Measurements from ENCODE around the gene TRPV4. TPM values are rescaled to one million over a fixed set of nuclear protein-coding genes. Genes with fewer than 3 reads are reported as not detected.

Gene TRPV4
- total RNA-seq, 1 donor from 2014 or later, result 2.1 TPM

DNA sequence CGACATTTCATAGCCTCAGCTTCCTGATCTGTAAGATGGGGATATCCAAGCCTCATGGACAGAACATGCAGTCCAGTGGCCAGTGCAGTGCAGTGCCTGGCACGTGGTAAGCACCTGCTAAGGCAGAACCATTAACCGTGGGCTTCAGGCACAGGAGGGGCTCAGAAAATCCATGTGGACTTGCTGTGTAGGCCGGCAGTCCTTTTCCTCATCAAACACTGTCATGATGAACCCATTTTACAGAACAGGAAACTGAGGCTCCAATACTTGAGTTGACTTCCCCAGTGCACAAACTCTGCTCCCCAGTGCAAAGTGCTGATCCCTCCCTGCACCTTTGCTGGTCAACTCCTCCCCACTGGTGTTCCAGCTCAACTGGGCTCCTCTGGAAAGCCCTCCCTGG lies 18.0 kb downstream of the TRPV4 start:
- no peak for DNase-seq (ENCODE audit: extremely low spot score, unreplicated experiment)
- no peak overlapping the region for H3K27ac Mint-ChIP-seq
- H3K36me3 Mint-ChIP-seq, result no peaks in the 10 kb centered on the region
- peaks cover 3% of the 10 kb centered on the region for H3K27me3 Mint-ChIP-seq
- no peak for TF ChIP-seq CTCF (conservative IDR thresholded peaks at IDR 0.05)
- peaks cover 4% of the 10 kb centered on the region for H3K4me1 Mint-ChIP-seq (ENCODE audit: unreplicated experiment)
- no peaks in the 10 kb centered on the region for H3K9me3 Mint-ChIP-seq
- H3K4me3 Mint-ChIP-seq, result no peak overlapping the region

DNA sequence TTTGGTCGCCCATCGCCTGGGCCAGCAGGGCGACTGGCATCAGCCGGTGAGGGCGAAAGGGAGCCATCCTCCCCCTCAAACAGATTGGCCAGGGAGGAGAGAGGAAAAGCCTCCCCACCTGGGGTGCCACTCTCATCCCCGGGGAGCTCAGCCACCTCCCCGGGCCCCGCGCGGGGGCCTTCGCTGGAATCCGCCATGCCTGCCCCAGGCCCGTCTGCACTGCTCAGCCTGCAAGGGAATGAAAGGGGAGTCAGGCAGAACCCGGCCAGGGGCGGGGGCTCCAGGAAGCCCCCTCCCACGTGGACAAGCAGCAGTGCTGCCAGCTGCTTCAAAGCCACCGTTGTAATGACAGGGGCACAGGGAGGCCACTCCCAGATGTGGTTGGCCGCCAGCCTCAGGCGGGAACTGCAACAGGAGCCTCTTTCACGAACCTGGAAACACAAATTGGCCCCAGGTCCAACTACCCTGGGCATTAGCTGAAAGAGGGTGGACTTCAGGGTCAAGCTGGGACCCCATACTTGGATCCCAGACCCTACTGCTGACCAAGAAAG lies 18.5 kb downstream of the TRPV4 start:
- Mint-ChIP-seq H3K4me3 (no peak overlapping the region), H3K9me3 (no peaks in the 10 kb centered on the region), H3K4me1 (ENCODE audit: unreplicated experiment) (peaks cover 4% of the 10 kb centered on the region), H3K27me3 (peaks cover 3% of the 10 kb centered on the region), H3K27ac (no peak overlapping the region), H3K36me3 (no peaks in the 10 kb centered on the region)
- TF ChIP-seq CTCF (conservative IDR thresholded peaks at IDR 0.05), result no peak
- DNase-seq (ENCODE audit: extremely low spot score, unreplicated experiment), result no peak

DNA sequence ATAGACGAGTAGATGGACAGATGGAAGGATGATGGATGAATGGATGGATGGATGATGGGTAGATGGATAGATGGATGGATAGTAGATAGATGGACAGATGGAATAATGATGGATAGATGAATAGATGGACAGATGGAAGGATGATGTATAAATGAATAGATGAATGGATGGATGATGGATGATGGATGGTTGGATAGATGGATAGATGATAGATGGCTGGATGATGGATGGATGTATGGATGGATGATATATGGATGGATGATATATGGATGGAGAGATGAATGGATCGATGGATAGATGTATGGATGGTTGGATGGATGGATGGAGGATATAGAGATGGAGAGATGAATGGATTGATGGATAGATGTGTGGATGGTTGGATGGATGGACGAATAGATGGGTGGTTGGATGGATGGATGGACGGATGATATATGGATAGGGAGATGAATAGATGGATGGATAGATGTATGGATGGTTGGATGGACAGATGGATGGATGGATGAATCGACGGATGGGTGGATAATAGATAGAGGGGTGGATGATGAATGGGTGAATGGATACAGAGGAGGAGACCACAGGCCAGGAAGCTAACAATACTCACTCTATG lies 19.3 kb downstream of the TRPV4 start:
- Mint-ChIP-seq H3K27me3 (peaks cover 3% of the 10 kb centered on the region), H3K4me1 (ENCODE audit: unreplicated experiment) (peaks cover 4% of the 10 kb centered on the region), H3K9me3 (no peaks in the 10 kb centered on the region), H3K36me3 (no peaks in the 10 kb centered on the region), H3K27ac (no peak overlapping the region), H3K4me3 (no peak overlapping the region)
- DNase-seq (ENCODE audit: extremely low spot score, unreplicated experiment), result no peak
- no peak for TF ChIP-seq CTCF (conservative IDR thresholded peaks at IDR 0.05)

GRCh38 chr12:109811624-109811995 lies 21.6 kb downstream of the TRPV4 start:
- no peak for DNase-seq (ENCODE audit: extremely low spot score, unreplicated experiment)
- Mint-ChIP-seq H3K4me3 (no peak overlapping the region), H3K4me1 (ENCODE audit: unreplicated experiment) (no peaks in the 10 kb centered on the region), H3K27ac (no peak overlapping the region), H3K9me3 (no peaks in the 10 kb centered on the region), H3K36me3 (no peaks in the 10 kb centered on the region), H3K27me3 (no peaks in the 10 kb centered on the region)
- no peak for TF ChIP-seq CTCF (conservative IDR thresholded peaks at IDR 0.05)

DNA sequence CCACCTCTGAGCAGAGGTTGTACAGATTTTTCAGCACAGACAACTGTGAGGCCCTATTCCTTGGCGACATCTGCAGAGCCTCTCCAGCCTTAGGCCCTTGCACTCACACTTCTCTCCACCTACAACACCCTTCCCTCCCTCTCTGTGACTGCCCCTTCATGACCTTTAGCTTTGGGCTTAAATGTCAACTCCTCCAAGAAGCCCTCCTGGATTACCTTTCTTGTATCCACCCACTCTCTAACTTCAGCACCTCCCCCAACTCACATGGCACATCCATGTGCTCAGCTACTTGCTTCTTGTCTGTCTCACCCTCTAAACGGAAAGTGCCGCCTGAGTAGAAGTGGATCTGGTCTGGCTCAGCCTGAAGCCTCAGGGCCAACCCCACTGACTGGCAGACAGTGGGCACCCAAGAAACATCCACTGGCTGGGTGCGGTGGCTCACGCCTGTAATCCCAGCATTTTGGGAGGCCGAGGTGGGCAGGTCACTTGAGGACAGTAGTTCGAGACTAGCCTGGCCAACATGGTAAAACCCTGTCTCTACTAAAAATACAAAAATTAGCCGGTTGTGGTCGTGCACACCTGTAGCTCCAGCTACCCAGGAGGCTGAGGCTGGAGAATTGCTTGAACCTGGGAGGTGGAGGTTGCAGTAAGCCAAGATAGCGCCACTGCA lies 22.1 kb downstream of the TRPV4 start:
- H3K36me3 Mint-ChIP-seq, result no peaks in the 10 kb centered on the region
- H3K9me3 Mint-ChIP-seq, result no peaks in the 10 kb centered on the region
- H3K4me3 Mint-ChIP-seq, result no peak overlapping the region
- no peak for DNase-seq (ENCODE audit: extremely low spot score, unreplicated experiment)
- TF ChIP-seq CTCF (conservative IDR thresholded peaks at IDR 0.05), result no peak
- H3K27me3 Mint-ChIP-seq, result no peaks in the 10 kb centered on the region
- H3K27ac Mint-ChIP-seq, result no peak overlapping the region
- H3K4me1 Mint-ChIP-seq (ENCODE audit: unreplicated experiment), result no peaks in the 10 kb centered on the region
